MM.1S (cell line): ENCODE data around the gene MRNIP.
"Not testable (repeated sequence)": the region's sequence is repeated elsewhere in the genome, so short reads cannot be mapped to it uniquely, and the experiment has no call there.

ENCODE experiments used
- DNase-seq: peaks from one replicate; pipeline ENCODE4 v3.0.0-alpha.2; 2015
- H2AFZ ChIP-seq: fragments of 300-600 bp; sonication (generic); 2 replicates; pipeline ENCODE4 v1.6.0; 2016; ENCODE audit warnings: antibody characterized with exemption, low read length
- H3F3A ChIP-seq: fragments of 300-600 bp; sonication (generic); 2 replicates; pipeline ENCODE4 v1.6.1; 2016; ENCODE audit warnings: mild to moderate bottlenecking, antibody characterized with exemption, low read length, moderate library complexity, mixed read lengths; ENCODE audit not compliant: insufficient read depth
- H3K27ac ChIP-seq: fragments of 300-600 bp; sonication (generic); 2 replicates; pipeline ENCODE4 v1.5.1; 2016; ENCODE audit warnings: mild to moderate bottlenecking, low read length
- H3K27me3 ChIP-seq: fragments of 300-600 bp; sonication (generic); replicated peaks from 2 replicates; pipeline ENCODE4 v1.6.0; 2016; ENCODE audit warnings: low read length; ENCODE audit not compliant: insufficient read depth
- H3K36me3 ChIP-seq: fragments of 300-600 bp; sonication (generic); replicated peaks from 2 replicates; pipeline ENCODE4 v1.6.1; 2016; ENCODE audit warnings: mild to moderate bottlenecking, low read length, mixed read lengths; ENCODE audit not compliant: insufficient read depth
- H3K4me1 ChIP-seq: fragments of 300-600 bp; sonication (generic); 2 replicates; pipeline ENCODE4 v1.6.1; 2016; ENCODE audit warnings: low read length, mixed read lengths
- H3K4me2 ChIP-seq: fragments of 300-600 bp; sonication (generic); 2 replicates; pipeline ENCODE4 v1.6.0; 2016; ENCODE audit warnings: low read depth, low read length
- H3K4me3 ChIP-seq: fragments of 300-600 bp; sonication (generic); 2 replicates; pipeline ENCODE4 v1.5.1; 2016; ENCODE audit warnings: low read length, mixed read lengths
- H3K79me2 ChIP-seq: fragments of 300-600 bp; sonication (generic); 2 replicates; pipeline ENCODE4 v1.6.1; 2016; ENCODE audit warnings: mixed run types, low read length, mixed read lengths
- H3K9ac ChIP-seq: fragments of 300-600 bp; sonication (generic); 2 replicates; pipeline ENCODE4 v1.6.1; 2016; ENCODE audit warnings: low read length, mixed read lengths
- H3K9me2 ChIP-seq: fragments of 300-600 bp; sonication (generic); replicated peaks from 2 replicates; pipeline ENCODE4 v1.6.1; 2016; ENCODE audit warnings: mild to moderate bottlenecking, low read length, mixed read lengths; ENCODE audit not compliant: insufficient read depth
- H3K9me3 ChIP-seq: fragments of 300-600 bp; sonication (generic); replicated peaks from 2 replicates; pipeline ENCODE4 v1.6.1; 2016; ENCODE audit warnings: mild to moderate bottlenecking, low read length, mixed read lengths; ENCODE audit not compliant: insufficient read depth
- H4K20me1 ChIP-seq: fragments of 300-600 bp; sonication (generic); 2 replicates; pipeline ENCODE4 v1.6.1; 2016; ENCODE audit warnings: mild to moderate bottlenecking, low read length, moderate library complexity, mixed read lengths; ENCODE audit not compliant: insufficient read depth
- CTCF ChIP-seq: fragments of 300-600 bp; sonication (generic); IDR thresholded peaks from 2 replicates; pipeline ENCODE4 v1.5.1; 2016; ENCODE audit warnings: antibody characterized with exemption, low read length, mixed read lengths
- EZH2 ChIP-seq: fragments of 300-600 bp; sonication (generic); optimal IDR thresholded peaks from 2 replicates; pipeline ENCODE3; 2017; ENCODE audit warnings: low read depth, mild to moderate bottlenecking, antibody characterized with exemption, low read length, mixed read lengths
- EZH2phosphoT487 ChIP-seq: fragments of 300-600 bp; sonication (generic); IDR thresholded peaks from 2 replicates; pipeline ENCODE4 v1.6.1; 2018; ENCODE audit warnings: antibody characterized with exemption, low read length

Gene MRNIP

GRCh38 chr5:179872828-179873575 is 14.4 kb upstream of the MRNIP start:
- TF ChIP-seq CTCF = no peak
- no peak for TF ChIP-seq EZH2
- no peak for TF ChIP-seq EZH2phosphoT487
- Histone ChIP-seq H3K27me3 (no peaks in the 10 kb centered on the region), H3K4me1 (no peaks in the 10 kb centered on the region)

GRCh38 chr5:179872055-179872827 is 13.6 kb upstream of the MRNIP start:
- no peak for TF ChIP-seq CTCF
- no peak for TF ChIP-seq EZH2phosphoT487
- Histone ChIP-seq H3K4me1 (no peaks in the 10 kb centered on the region), H4K20me1 (no peaks in the 10 kb centered on the region), H3K9me3 (no peaks in the 10 kb centered on the region), H3K9ac (no peak overlapping the region), H2AFZ (no peak overlapping the region), H3K4me3 (no peak overlapping the region), H3F3A (no peaks in the 10 kb centered on the region), H3K27me3 (no peaks in the 10 kb centered on the region), H3K4me2 (no peak overlapping the region), H3K9me2 (no peaks in the 10 kb centered on the region), H3K79me2 (no peaks in the 10 kb centered on the region), H3K36me3 (no peaks in the 10 kb centered on the region), H3K27ac (no peak overlapping the region)
- DNase-seq = no peak

More at GRCh38 chr5:179872828-179873575, 14.4 kb upstream of the MRNIP start:
- Histone ChIP-seq H3K79me2 (no peaks in the 10 kb centered on the region), H3K4me2 (no peak overlapping the region), H3F3A (no peaks in the 10 kb centered on the region), H4K20me1 (no peaks in the 10 kb centered on the region), H2AFZ (no peak overlapping the region), H3K36me3 (no peaks in the 10 kb centered on the region), H3K4me3 (no peak overlapping the region), H3K9ac (no peak overlapping the region), H3K9me2 (no peaks in the 10 kb centered on the region), H3K27ac (no peak overlapping the region), H3K9me3 (no peaks in the 10 kb centered on the region)
- DNase-seq = no peak

- not testable (repeated sequence) for H2AFZ ChIP-seq, H3K27ac ChIP-seq, H3K9me2 ChIP-seq, H3K4me2 ChIP-seq, H3F3A ChIP-seq, H3K4me3 ChIP-seq, H3K9ac ChIP-seq, DNase-seq, H3K36me3 ChIP-seq, H3K27me3 ChIP-seq, H3K9me3 ChIP-seq, H3K4me1 ChIP-seq, H4K20me1 ChIP-seq, H3K79me2 ChIP-seq
Observed at GRCh38 chr5:179871533-179871932, 12.9 kb upstream of the MRNIP start.

- Histone ChIP-seq H3K4me1 (no peaks in the 10 kb centered on the region), H3K4me3 (no peak overlapping the region), H4K20me1 (no peaks in the 10 kb centered on the region), H3K27ac (no peak overlapping the region), H3K9ac (no peak overlapping the region), H3K79me2 (no peaks in the 10 kb centered on the region), H3K36me3 (no peaks in the 10 kb centered on the region), H3F3A (no peaks in the 10 kb centered on the region), H2AFZ (no peak overlapping the region), H3K9me2 (no peaks in the 10 kb centered on the region), H3K9me3 (no peaks in the 10 kb centered on the region), H3K4me2 (no peak overlapping the region), H3K27me3 (no peaks in the 10 kb centered on the region)
- DNase-seq = no peak
- no peak for TF ChIP-seq EZH2phosphoT487
- no peak for TF ChIP-seq EZH2
Observed at GRCh38 chr5:179870952-179871351, 12.3 kb upstream of the MRNIP start.
